H1 (cell line): Measurements from ENCODE around the gene SLC30A2. TPM values are rescaled to one million over a fixed set of nuclear protein-coding genes. Genes with fewer than 3 reads are reported as not detected.

Source experiments
- CTCF ChIA-PET: fragments of 300-600 bp; sonication (Branson Sonifier 250); formaldehyde crosslinking; loops from one replicate; lab custom pipeline; 2021; ENCODE audit not compliant: partially characterized antibody; lab: Charles Lee
- POLR2A ChIA-PET: fragments of 300-600 bp; sonication (Branson Sonifier 250); formaldehyde crosslinking; loops from one replicate; lab custom pipeline; 2021; ENCODE audit warnings: inconsistent platforms; ENCODE audit not compliant: partially characterized antibody; lab: Charles Lee
- DNase-seq, 2 experiments: peaks; one replicate each; pipeline versions ENCODE4 v3.0.0 to v3.0.0-alpha.2; 2010 to 2022; ENCODE audit warnings: low spot score in 2 of 2, low read depth in 1 of 2, mixed read lengths in 1 of 2
- FAIRE-seq: peaks from 2 replicates; lab custom pipeline; 2011; peaks lifted over from hg19 to GRCh38; lab: Jason Lieb, UNC
- H2AFZ ChIP-seq: 2 replicates; pipeline ENCODE4 v1.8.1; 2012; ENCODE audit warnings: low read length, inconsistent platforms
- H2AK5ac ChIP-seq: 2 replicates; pipeline ENCODE4 v1.6.1; 2013; ENCODE audit warnings: low read depth, low read length
- H2BK120ac ChIP-seq: replicated peaks from 2 replicates; pipeline ENCODE3; 2013; ENCODE audit warnings: low read depth, low read length, inconsistent platforms
- H2BK12ac ChIP-seq: 2 replicates; pipeline ENCODE4 v1.6.1; 2013; ENCODE audit warnings: low read depth, low read length
- H2BK15ac ChIP-seq: 2 replicates; pipeline ENCODE4 v1.6.1; 2013; ENCODE audit warnings: low read length
- H2BK20ac ChIP-seq: 2 replicates; pipeline ENCODE4 v1.6.1; 2013; ENCODE audit warnings: low read length
- H2BK5ac ChIP-seq: 2 replicates; pipeline ENCODE4 v1.6.1; 2013; ENCODE audit warnings: low read depth, low read length
- H3K14ac ChIP-seq: 2 replicates; pipeline ENCODE4 v1.6.1; 2013; ENCODE audit warnings: inconsistent platforms; ENCODE audit not compliant: insufficient read length
- H3K18ac ChIP-seq: 2 replicates; pipeline ENCODE4 v1.6.1; 2013; ENCODE audit warnings: low read length; ENCODE audit errors: extremely low read depth
- H3K23ac ChIP-seq: 2 replicates; pipeline ENCODE4 v1.6.1; 2013; ENCODE audit warnings: inconsistent platforms; ENCODE audit not compliant: insufficient read length
- H3K23me2 ChIP-seq: 2 replicates; pipeline ENCODE4 v1.6.1; 2013; ENCODE audit warnings: low read depth, low read length
- H3K27ac ChIP-seq: 2 replicates; pipeline ENCODE4 v1.6.1; 2011; ENCODE audit warnings: low read depth, low read length, inconsistent platforms
- H3K27me3 ChIP-seq, 4 experiments: replicated peaks in 1 of 4; 1 replicate in 1 of 4; 2 replicates in 3 of 4; pipeline versions ENCODE4 v1.6.1 to v1.8.1; 2011 to 2013; ENCODE audit warnings: low read length in 3 of 4, mild to moderate bottlenecking in 3 of 4, inconsistent platforms in 2 of 4, mixed read lengths in 2 of 4, moderate library complexity in 1 of 4; ENCODE audit not compliant: control insufficient read depth in 3 of 4, insufficient read depth in 3 of 4; ENCODE audit errors: extremely low read depth in 1 of 4
- H3K36me3 ChIP-seq, 4 experiments: 2 replicates each; pipeline versions ENCODE4 v1.6.1 to v1.8.1; 2011 to 2013; ENCODE audit warnings: mild to moderate bottlenecking in 4 of 4, low read length in 3 of 4, moderate library complexity in 2 of 4, control low read depth in 1 of 4, inconsistent platforms in 1 of 4; ENCODE audit not compliant: insufficient read depth in 4 of 4, control insufficient read depth in 2 of 4
- H3K4ac ChIP-seq: replicated peaks from 2 replicates; pipeline ENCODE3; 2013; ENCODE audit warnings: low read length, low read depth, mixed read lengths, inconsistent platforms; ENCODE audit not compliant: insufficient read length
- H3K4me1 ChIP-seq, 4 experiments: replicated peaks in 1 of 4; 1 replicate in 1 of 4; 2 replicates in 3 of 4; pipeline versions ENCODE4 v1.6.1 to v1.8.1; 2011 to 2013; ENCODE audit warnings: low read length in 3 of 4, inconsistent platforms in 2 of 4, mixed read lengths in 1 of 4; ENCODE audit not compliant: insufficient read depth in 4 of 4, control insufficient read depth in 3 of 4
- H3K4me2 ChIP-seq, 2 experiments: 2 replicates each; pipeline versions ENCODE4 v1.6.1 to v1.8.1; 2011 to 2013; ENCODE audit warnings: low read depth in 2 of 2, low read length in 2 of 2, control low read depth in 1 of 2, inconsistent platforms in 1 of 2, mild to moderate bottlenecking in 1 of 2; ENCODE audit not compliant: insufficient read depth in 1 of 2
- H3K4me3 ChIP-seq, 4 experiments: fragments of 200-600, 300-600 bp in 1 of 4; sonication (generic), shearing (Covaris generic), sonication (Bioruptor Twin) in 1 of 4; 2 replicates each; pipeline versions ENCODE4 v1.5.1 to v1.8.1; 2011 to 2016; ENCODE audit warnings: low read length in 4 of 4, low read depth in 3 of 4, control low read depth in 2 of 4, inconsistent platforms in 2 of 4, mild to moderate bottlenecking in 2 of 4, mixed read lengths in 1 of 4, moderate library complexity in 1 of 4; ENCODE audit not compliant: insufficient read depth in 2 of 4; ENCODE audit errors: extremely low read depth in 1 of 4
- H3K56ac ChIP-seq: replicated peaks from 2 replicates; pipeline ENCODE3; 2013; ENCODE audit warnings: low read depth, mild to moderate bottlenecking, mixed read lengths, low read length, inconsistent platforms; ENCODE audit not compliant: insufficient read length
- H3K79me1 ChIP-seq: 2 replicates; pipeline ENCODE4 v1.6.1; 2013; ENCODE audit warnings: low read depth, low read length, control low read depth
- H3K79me2 ChIP-seq, 2 experiments: 2 replicates each; pipeline versions ENCODE4 v1.6.1 to v1.8.1; 2012 to 2013; ENCODE audit warnings: low read length in 2 of 2, mild to moderate bottlenecking in 2 of 2, inconsistent platforms in 1 of 2; ENCODE audit not compliant: insufficient read depth in 2 of 2, control insufficient read depth in 1 of 2
- H3K9ac ChIP-seq, 4 experiments: replicated peaks in 1 of 4; 1 replicate in 1 of 4; 2 replicates in 3 of 4; pipeline versions ENCODE4 v1.6.1 to v1.8.1; 2011 to 2013; ENCODE audit warnings: low read depth in 3 of 4, low read length in 3 of 4, control low read depth in 2 of 4, mild to moderate bottlenecking in 2 of 4, moderate library complexity in 2 of 4, inconsistent platforms in 1 of 4; ENCODE audit errors: extremely low read depth in 1 of 4
- H3K9me3 ChIP-seq, 2 experiments: 2 replicates each; pipeline versions ENCODE4 v1.6.1 to v1.8.1; 2012 to 2013; ENCODE audit warnings: mild to moderate bottlenecking in 2 of 2, moderate library complexity in 2 of 2, control low read depth in 1 of 2, inconsistent platforms in 1 of 2, low read depth in 1 of 2, low read length in 1 of 2, mixed read lengths in 1 of 2; ENCODE audit not compliant: insufficient read depth in 2 of 2
- H4K20me1 ChIP-seq, 2 experiments: replicated peaks in 1 of 2; 2 replicates each; pipeline versions ENCODE3 to v1.8.1; 2011 to 2013; ENCODE audit warnings: inconsistent platforms in 2 of 2, low read length in 2 of 2, mild to moderate bottlenecking in 1 of 2; ENCODE audit not compliant: insufficient read depth in 2 of 2, control insufficient read depth in 1 of 2
- H4K5ac ChIP-seq: 2 replicates; pipeline ENCODE4 v1.6.1; 2013; ENCODE audit warnings: low read length, low read depth, mixed read lengths, inconsistent platforms; ENCODE audit not compliant: insufficient read length
- H4K8ac ChIP-seq: 2 replicates; pipeline ENCODE4 v1.8.0; 2013; ENCODE audit warnings: mild to moderate bottlenecking, moderate library complexity, low read length, inconsistent platforms; ENCODE audit not compliant: insufficient read depth; ENCODE audit errors: extremely low read depth
- H4K91ac ChIP-seq: replicated peaks from 2 replicates; pipeline ENCODE3; 2013; ENCODE audit warnings: low read length, mixed read lengths, inconsistent platforms; ENCODE audit not compliant: insufficient read length
- ASH2L ChIP-seq: fragments of 200-600, 300-600 bp; sonication (generic); IDR thresholded peaks from one replicate; pipeline ENCODE4 v1.7.1; 2017; ENCODE audit warnings: low read length
- BRCA1 ChIP-seq: IDR thresholded peaks from 2 replicates; pipeline ENCODE4 v1.6.1; 2012; ENCODE audit warnings: low read depth, low read length, improper control_type of control experiment
- CBX5 ChIP-seq: fragments of 300-800, 300-1000 bp; sonication (generic); IDR thresholded peaks from 2 replicates; pipeline ENCODE4 v1.7.1; 2016; ENCODE audit warnings: antibody characterized with exemption, low read length, low read depth
- CBX8 ChIP-seq: fragments of 300-800, 300-1000 bp; sonication (generic); IDR thresholded peaks from 2 replicates; pipeline ENCODE4 v1.7.1; 2016; ENCODE audit warnings: low read depth, low read length, borderline replicate concordance
- CHD1 ChIP-seq: IDR thresholded peaks from 2 replicates; pipeline ENCODE4 v1.6.1; 2012; ENCODE audit warnings: low read depth, low read length, improper control_type of control experiment
- CREB1 ChIP-seq: IDR thresholded peaks from 2 replicates; pipeline ENCODE4 v1.6.1; 2012; ENCODE audit warnings: inconsistent platforms
- EGR1 ChIP-seq: IDR thresholded peaks from 2 replicates; pipeline ENCODE4 v1.6.1; 2011; ENCODE audit warnings: low read depth, low read length, borderline replicate concordance
- EZH2 ChIP-seq: fragments of 200-600 bp; sonication (generic); IDR thresholded peaks from 2 replicates; pipeline ENCODE4 v1.7.1; 2012; ENCODE audit warnings: low read depth, mild to moderate bottlenecking, moderate library complexity, low read length, inconsistent platforms; ENCODE audit not compliant: severe bottlenecking
- GABPA ChIP-seq: IDR thresholded peaks from 2 replicates; pipeline ENCODE4 v1.6.1; 2011; ENCODE audit warnings: mild to moderate bottlenecking, low read length, moderate library complexity, borderline replicate concordance; ENCODE audit not compliant: insufficient read depth
- HDAC2 ChIP-seq, 2 experiments: fragments of 300-600 bp in 1 of 2; sonication (generic) in 1 of 2; IDR thresholded peaks; 2 replicates each; pipeline ENCODE4 v1.6.1; 2011 to 2012; ENCODE audit warnings: low read depth in 2 of 2, low read length in 2 of 2, mild to moderate bottlenecking in 2 of 2, moderate library complexity in 2 of 2, borderline replicate concordance in 1 of 2, inconsistent platforms in 1 of 2
- MAFK ChIP-seq: IDR thresholded peaks from 2 replicates; pipeline ENCODE4 v1.6.1; 2012; ENCODE audit warnings: low read depth, mild to moderate bottlenecking, improper control_type of control experiment, low read length
- ZNF274 ChIP-seq: IDR thresholded peaks from 2 replicates; pipeline ENCODE4 v1.7.0; 2012; ENCODE audit warnings: low read length, borderline replicate concordance; ENCODE audit errors: extremely low read depth
- WGBS, 2 experiments: shearing (Covaris generic) in 1 of 2; methylation state at CpG; one replicate each; pipeline versions ENCODE4 v1.1.6 to v1.1.7; 2013 to 2015; ENCODE audit warnings: low lambda C conversion rate in 2 of 2, mixed read lengths in 2 of 2, inconsistent platforms in 1 of 2, low coverage in 1 of 2, missing lambda C conversion rate in 1 of 2; ENCODE audit not compliant: insufficient replicate concordance in 2 of 2, insufficient coverage in 1 of 2, insufficient read length in 1 of 2; ENCODE audit errors: extremely low coverage in 1 of 2, missing lambda C conversion rate in 1 of 2; 5-methylcytosine and 5-hydroxymethylcytosine counted together
- polyA plus RNA-seq, 7 experiments: library from polyadenylated mRNA; depleted of rRNA in 3 of 7; stranded (reverse) in 5 of 7; unstranded in 2 of 7; fragments of >200 nt in 5 of 7; fragments of 200-250 nt in 2 of 7; gene quantifications; 1 replicate in 5 of 7; 2 replicates in 1 of 7; 4 replicates in 1 of 7; pipeline versions ENCODE4 v1.2.1 to v1.2.3, GENCODE V29; 2011 to 2013; ENCODE audit warnings: missing spikeins in 2 of 7, mixed read lengths in 2 of 7
- total RNA-seq: library from RNA; stranded (reverse); fragmentation: NEBNext Ultra II Directional; extraction: Animal tissue kit (Norgen Biotek cat#: 25700); gene quantifications from 2 replicates; pipeline ENCODE4 v1.2.1, GENCODE V29; 2021
- TF ChIP-seq, protein P1 (sequence below): IDR thresholded peaks from 2 replicates; pipeline ENCODE4 v1.6.1; 2011; ENCODE audit warnings: low read depth, mild to moderate bottlenecking, low read length; ENCODE audit not compliant: insufficient read depth

The SLC30A2 gene
- total and polyA plus RNA-seq, 2 of the 8 experiments (the other 6 are each of a cell fraction or from before 2014, with no cell fraction given) = 0.19 to 0.76 TPM

DNA sequence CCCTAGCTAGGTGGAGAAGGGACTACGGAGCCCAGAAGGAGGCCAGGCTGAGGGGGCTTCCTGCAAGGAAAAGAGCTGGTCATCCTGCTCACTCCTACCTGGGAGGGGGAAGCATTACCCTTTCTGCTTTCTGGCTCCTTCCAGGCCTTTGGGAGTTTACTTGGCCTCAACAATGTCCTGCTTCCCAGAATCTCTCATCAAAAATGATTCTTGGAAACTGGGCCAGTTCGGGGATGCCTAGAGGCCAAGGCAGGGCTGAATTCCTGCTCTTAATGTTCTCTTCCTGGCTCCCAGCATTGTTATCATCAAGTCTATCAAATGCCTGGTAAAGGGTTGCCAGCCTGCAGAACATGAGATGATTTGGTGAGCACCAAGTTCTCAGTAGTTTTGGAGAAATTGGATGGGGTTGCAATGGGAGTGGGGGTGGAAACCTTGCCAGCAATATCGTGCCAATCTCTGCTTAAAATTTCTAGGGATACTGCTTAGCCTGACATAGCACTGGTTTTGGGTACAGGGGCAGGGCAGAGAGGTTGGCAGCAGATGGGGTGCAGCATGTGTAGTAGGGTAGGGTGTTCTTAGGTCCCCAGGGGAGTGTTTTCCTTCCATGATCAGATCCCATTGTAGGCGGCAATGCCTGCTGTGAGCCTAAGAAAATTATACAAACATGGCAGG, 40.3 kb downstream of the SLC30A2 start:
- H3K9me3 ChIP-seq = no peaks in the 10 kb centered on the region
- H3K27ac ChIP-seq = no peak overlapping the region
- POLR2A ChIA-PET = interaction anchor here (1.0 to 1.3 kb wide), 2 partner anchors 8 to 103 kb away, joined by 3 to 4 read pairs; partner anchors contain the start of gene PAFAH2
- H3K18ac ChIP-seq = no peak overlapping the region
- no peak overlapping the region for H3K23ac ChIP-seq
- H4K8ac ChIP-seq = no peak overlapping the region
- H3K79me1 ChIP-seq = no peaks in the 10 kb centered on the region
- H3K27me3 ChIP-seq = no peaks in the 10 kb centered on the region
- no peaks in the 10 kb centered on the region for H3K36me3 ChIP-seq
- H4K5ac ChIP-seq = no peak overlapping the region
- H3K4me1 ChIP-seq = peaks cover 0 to under 1% (median under 1%) of the 10 kb centered on the region in 4 experiments; a peak in 6 of 7 replicates
- no peaks in the 10 kb centered on the region for H3K23me2 ChIP-seq
- no peak overlapping the region for H2BK5ac ChIP-seq
- no peak overlapping the region for H3K56ac ChIP-seq
- no peak overlapping the region for H2BK20ac ChIP-seq
- H4K91ac ChIP-seq = no peak overlapping the region
- no peak for DNase-seq
- no peak overlapping the region for H3K4ac ChIP-seq
- no peak overlapping the region for H2AFZ ChIP-seq
- no peak overlapping the region for H2BK15ac ChIP-seq
- H3K9ac ChIP-seq = no peak overlapping the region
- no peak overlapping the region for H2BK12ac ChIP-seq
- WGBS, 2 experiments = 95% methylated on average over 4 of the region's 4 CpGs; no CpG with 5 or more reads in 1 of the 2 experiments
- H2AK5ac ChIP-seq = no peak overlapping the region
- H2BK120ac ChIP-seq = no peak overlapping the region
- CTCF ChIA-PET = interaction anchor here (1.9 to 20.0 kb wide), 4 partner anchors 8 to 104 kb away, joined by 5 to 330 read pairs (median 8); partner anchors contain the start of gene STMN1
- H3K4me3 ChIP-seq = no peak overlapping the region
- H3K14ac ChIP-seq = no peak overlapping the region
- FAIRE-seq = no peak
- no peaks in the 10 kb centered on the region for H3K79me2 ChIP-seq
- H3K4me2 ChIP-seq = no peak overlapping the region
- H4K20me1 ChIP-seq = no peaks in the 10 kb centered on the region
- TF ChIP-seq BRCA1 (no peak), ZNF274 (no peak), EZH2 (no peak), CBX8 (no peak), HDAC2 (IDR thresholded peaks at IDR 0.05; ENCODE audit: borderline replicate concordance in 1 of 2, low read depth in 2 of 2, low read length in 2 of 2) (no peak), GABPA (no peak), EGR1 (no peak), MAFK (no peak), ASH2L (no peak), CREB1 (no peak), CBX5 (no peak), CHD1 (no peak)
- TF ChIP-seq, protein P1, sequence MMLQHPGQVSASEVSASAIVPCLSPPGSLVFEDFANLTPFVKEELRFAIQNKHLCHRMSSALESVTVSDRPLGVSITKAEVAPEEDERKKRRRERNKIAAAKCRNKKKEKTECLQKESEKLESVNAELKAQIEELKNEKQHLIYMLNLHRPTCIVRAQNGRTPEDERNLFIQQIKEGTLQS = no peak
